ENCODE results near the gene NTN1. TPM values are rescaled to one million over a fixed set of nuclear protein-coding genes. Genes with fewer than 3 reads are reported as not detected.

Gene NTN1
- total RNA-seq, 2 donors from 2014 or later = 17.0 to 40.4 TPM

DNA sequence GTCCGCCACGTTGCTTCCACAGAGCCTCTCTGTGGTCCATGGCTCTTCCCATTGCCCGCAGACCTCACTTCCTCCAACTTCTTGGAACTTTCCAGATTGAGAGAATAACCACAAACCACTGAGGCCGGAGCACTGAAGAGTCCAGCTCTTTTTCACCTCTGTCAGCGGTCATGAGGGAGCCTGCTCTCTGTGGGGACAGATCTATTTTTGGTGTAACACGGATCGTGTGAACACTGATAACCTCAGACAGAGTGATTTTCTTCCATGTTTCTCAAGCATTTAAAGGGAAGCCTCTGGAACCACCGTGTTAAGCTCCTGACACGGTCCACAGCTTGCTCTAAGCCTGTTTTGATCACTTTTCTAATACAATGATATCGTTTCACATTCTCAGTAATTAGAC, 49.7 kb downstream of the NTN1 start:
- Histone ChIP-seq H3K9ac (ENCODE audit: extremely low read depth, low read length, poor library complexity, severe bottlenecking) (no peak overlapping the region), H3K9me3 (ENCODE audit: control insufficient read depth, low read length) (no peaks in the 10 kb centered on the region), H3K36me3 (ENCODE audit: control insufficient read depth, insufficient read depth, low read length) (peaks cover 5% of the 10 kb centered on the region), H3K4me3 (ENCODE audit: low read length) (no peak overlapping the region), H3K27ac (ENCODE audit: low read depth, low read length) (no peak overlapping the region), H3K4me1 (ENCODE audit: control insufficient read depth, insufficient read depth, low read length) (no peaks in the 10 kb centered on the region), H3K27me3 (ENCODE audit: control insufficient read depth, insufficient read depth, low read length, poor library complexity, severe bottlenecking) (no peaks in the 10 kb centered on the region)
- Mint-ChIP-seq H3K27ac (no peak overlapping the region), H3K4me1 (no peaks in the 10 kb centered on the region), H3K4me3 (no peak overlapping the region), H3K9me3 (no peaks in the 10 kb centered on the region), H3K27me3 (ENCODE audit: insufficient read depth) (no peaks in the 10 kb centered on the region), H3K36me3 (ENCODE audit: low read depth) (peaks cover 10% of the 10 kb centered on the region)
- TF ChIP-seq, protein P1, sequence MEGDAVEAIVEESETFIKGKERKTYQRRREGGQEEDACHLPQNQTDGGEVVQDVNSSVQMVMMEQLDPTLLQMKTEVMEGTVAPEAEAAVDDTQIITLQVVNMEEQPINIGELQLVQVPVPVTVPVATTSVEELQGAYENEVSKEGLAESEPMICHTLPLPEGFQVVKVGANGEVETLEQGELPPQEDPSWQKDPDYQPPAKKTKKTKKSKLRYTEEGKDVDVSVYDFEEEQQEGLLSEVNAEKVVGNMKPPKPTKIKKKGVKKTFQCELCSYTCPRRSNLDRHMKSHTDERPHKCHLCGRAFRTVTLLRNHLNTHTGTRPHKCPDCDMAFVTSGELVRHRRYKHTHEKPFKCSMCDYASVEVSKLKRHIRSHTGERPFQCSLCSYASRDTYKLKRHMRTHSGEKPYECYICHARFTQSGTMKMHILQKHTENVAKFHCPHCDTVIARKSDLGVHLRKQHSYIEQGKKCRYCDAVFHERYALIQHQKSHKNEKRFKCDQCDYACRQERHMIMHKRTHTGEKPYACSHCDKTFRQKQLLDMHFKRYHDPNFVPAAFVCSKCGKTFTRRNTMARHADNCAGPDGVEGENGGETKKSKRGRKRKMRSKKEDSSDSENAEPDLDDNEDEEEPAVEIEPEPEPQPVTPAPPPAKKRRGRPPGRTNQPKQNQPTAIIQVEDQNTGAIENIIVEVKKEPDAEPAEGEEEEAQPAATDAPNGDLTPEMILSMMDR (conservative IDR thresholded peaks at IDR 0.05) = no peak
- WGBS, 2 experiments (ENCODE audit: insufficient coverage in 1 of 2, insufficient read length in 1 of 2) = 90 to 95% methylated on average over 9 to 10 of the region's 10 CpGs
- peak; percentile 41 for DNase-seq

DNA sequence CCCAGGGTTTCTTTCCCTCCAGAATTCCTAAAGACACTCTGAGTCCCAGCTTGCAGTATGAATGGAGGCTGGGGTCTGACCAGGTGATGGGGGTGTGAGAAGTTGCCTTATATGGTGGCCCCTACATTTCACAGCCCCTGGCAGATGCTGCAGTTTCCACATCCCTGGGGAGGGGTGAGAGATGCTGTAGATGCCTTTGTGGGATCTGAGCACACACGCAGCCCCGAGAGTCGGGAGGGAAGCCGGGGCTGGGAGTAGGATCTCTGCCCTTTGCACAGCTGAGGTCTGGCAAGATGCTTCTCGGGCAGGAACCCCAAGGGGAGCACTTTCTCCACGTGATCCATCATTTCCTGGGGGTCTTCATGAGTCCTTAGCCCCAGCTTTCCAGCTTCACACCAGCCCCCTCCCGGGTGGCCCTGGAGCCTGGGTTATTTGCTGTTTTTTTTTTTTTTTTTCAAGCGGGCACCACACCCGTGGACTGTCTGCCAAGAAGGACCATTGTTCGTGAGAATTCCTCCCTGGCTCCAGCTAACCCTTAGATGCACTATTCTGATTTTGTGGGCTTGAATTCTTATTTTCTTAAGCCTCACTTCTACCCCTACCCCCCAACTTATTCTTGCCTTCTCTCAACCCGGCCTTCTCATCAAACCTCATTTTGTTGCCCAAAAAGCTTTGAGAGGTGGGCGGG, 50.6 kb downstream of the NTN1 start:
- TF ChIP-seq, protein P1 (conservative IDR thresholded peaks at IDR 0.05) = no peak
- Mint-ChIP-seq H3K27ac (no peak overlapping the region), H3K9me3 (no peaks in the 10 kb centered on the region), H3K4me3 (no peak overlapping the region), H3K27me3 (ENCODE audit: insufficient read depth) (no peaks in the 10 kb centered on the region), H3K4me1 (no peaks in the 10 kb centered on the region), H3K36me3 (ENCODE audit: low read depth) (peaks cover 10% of the 10 kb centered on the region)
- no peaks in the 10 kb centered on the region for H3K9me3 ChIP-seq (ENCODE audit: control insufficient read depth, low read length)
- DNase-seq = peak; percentile 42
- H3K36me3 ChIP-seq (ENCODE audit: control insufficient read depth, insufficient read depth, low read length) = peaks cover 5% of the 10 kb centered on the region
- WGBS, 2 experiments (ENCODE audit: insufficient coverage in 1 of 2, insufficient read length in 1 of 2) = 90 to 92% methylated on average over 7 to 12 of the region's 12 CpGs
- H3K4me3 ChIP-seq (ENCODE audit: low read length) = no peak overlapping the region
- no peaks in the 10 kb centered on the region for H3K4me1 ChIP-seq (ENCODE audit: control insufficient read depth, insufficient read depth, low read length)
- no peaks in the 10 kb centered on the region for H3K27me3 ChIP-seq (ENCODE audit: control insufficient read depth, insufficient read depth, low read length, poor library complexity, severe bottlenecking)
- no peak overlapping the region for H3K9ac ChIP-seq (ENCODE audit: extremely low read depth, low read length, poor library complexity, severe bottlenecking)
- no peak overlapping the region for H3K27ac ChIP-seq (ENCODE audit: low read depth, low read length)

DNA sequence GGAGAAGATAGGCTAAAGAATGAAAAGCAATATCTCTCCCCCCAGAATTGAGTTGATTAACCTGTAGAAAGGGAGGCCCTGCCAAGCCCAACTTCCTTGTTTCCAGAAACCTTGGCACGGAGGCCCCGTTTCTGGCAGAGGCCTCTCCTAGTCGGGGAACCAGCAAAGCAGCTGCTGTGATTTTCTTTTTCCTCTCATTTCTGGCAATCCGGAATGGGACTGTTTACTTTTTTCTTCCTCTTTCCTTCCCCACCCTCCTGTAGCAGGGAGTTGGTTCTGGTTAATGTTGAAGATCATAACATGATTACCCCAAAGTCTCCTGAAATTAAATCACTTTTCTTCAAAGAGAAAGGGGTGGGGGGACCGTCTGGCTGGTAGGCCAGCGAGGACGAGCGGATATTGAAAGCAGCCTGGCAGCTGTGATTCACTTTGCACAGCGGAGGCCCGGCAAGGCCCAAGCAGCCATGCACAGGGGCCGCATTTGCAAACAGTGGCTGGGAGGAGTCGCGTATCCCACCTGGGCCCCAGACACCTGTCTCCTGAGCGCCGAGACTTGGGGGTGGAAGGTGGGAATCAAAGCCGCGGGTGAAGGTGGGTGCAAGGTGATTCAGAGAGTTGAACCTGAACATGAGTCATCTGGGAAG, 51.5 kb downstream of the NTN1 start:
- H3K4me1 Mint-ChIP-seq = no peaks in the 10 kb centered on the region
- DNase-seq = peak; percentile 42
- H3K36me3 ChIP-seq (ENCODE audit: control insufficient read depth, insufficient read depth, low read length) = peaks cover 5% of the 10 kb centered on the region
- H3K4me3 ChIP-seq (ENCODE audit: low read length) = no peak overlapping the region
- H3K27me3 ChIP-seq (ENCODE audit: control insufficient read depth, insufficient read depth, low read length, poor library complexity, severe bottlenecking) = no peaks in the 10 kb centered on the region
- H3K27me3 Mint-ChIP-seq (ENCODE audit: insufficient read depth) = no peaks in the 10 kb centered on the region
- H3K4me1 ChIP-seq (ENCODE audit: control insufficient read depth, insufficient read depth, low read length) = no peaks in the 10 kb centered on the region
- TF ChIP-seq, protein P1 (conservative IDR thresholded peaks at IDR 0.05) = no peak
- no peaks in the 10 kb centered on the region for H3K9me3 ChIP-seq (ENCODE audit: control insufficient read depth, low read length)
- no peak overlapping the region for H3K27ac Mint-ChIP-seq
- 89 to 90% methylated on average over 9 to 17 of the region's 17 CpGs for WGBS, 2 experiments (ENCODE audit: insufficient coverage in 1 of 2, insufficient read length in 1 of 2)
- H3K9ac ChIP-seq (ENCODE audit: extremely low read depth, low read length, poor library complexity, severe bottlenecking) = no peak overlapping the region
- no peaks in the 10 kb centered on the region for H3K9me3 Mint-ChIP-seq
- peaks cover 5% of the 10 kb centered on the region for H3K36me3 Mint-ChIP-seq (ENCODE audit: low read depth)
- H3K27ac ChIP-seq (ENCODE audit: low read depth, low read length) = no peak overlapping the region
- no peak overlapping the region for H3K4me3 Mint-ChIP-seq
